ENCODE data around the gene PLEK.
"Not testable (repeated sequence)": the region's sequence is repeated elsewhere in the genome, so short reads cannot be mapped to it uniquely, and the experiment has no call there.

Gene PLEK, protein sequence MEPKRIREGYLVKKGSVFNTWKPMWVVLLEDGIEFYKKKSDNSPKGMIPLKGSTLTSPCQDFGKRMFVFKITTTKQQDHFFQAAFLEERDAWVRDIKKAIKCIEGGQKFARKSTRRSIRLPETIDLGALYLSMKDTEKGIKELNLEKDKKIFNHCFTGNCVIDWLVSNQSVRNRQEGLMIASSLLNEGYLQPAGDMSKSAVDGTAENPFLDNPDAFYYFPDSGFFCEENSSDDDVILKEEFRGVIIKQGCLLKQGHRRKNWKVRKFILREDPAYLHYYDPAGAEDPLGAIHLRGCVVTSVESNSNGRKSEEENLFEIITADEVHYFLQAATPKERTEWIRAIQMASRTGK

DNA sequence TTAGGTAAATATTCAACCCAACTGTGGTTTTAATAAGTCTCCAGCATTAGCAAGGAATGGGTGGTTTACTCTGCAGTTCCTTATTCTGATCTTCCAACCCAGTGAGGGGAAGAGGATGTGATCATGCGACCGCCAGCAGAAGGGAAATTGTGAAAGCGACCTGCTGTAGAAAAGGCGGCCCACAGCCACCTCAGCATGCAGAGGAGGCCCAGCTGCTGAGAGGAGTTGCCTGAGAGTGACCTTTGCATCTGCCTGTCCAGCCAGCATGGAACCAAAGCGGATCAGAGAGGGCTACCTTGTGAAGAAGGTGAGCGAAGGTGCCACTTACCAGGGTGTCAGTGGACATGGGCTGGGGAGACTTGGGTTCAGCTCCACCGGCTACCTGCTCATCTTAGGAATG lies at the start of gene PLEK:
PLEK (plus strand) TSS at position 196 of the 400 bp plus-strand sequence; CDS start at position 266, 70 bp downstream.
- DNase-seq, result no peak

DNA sequence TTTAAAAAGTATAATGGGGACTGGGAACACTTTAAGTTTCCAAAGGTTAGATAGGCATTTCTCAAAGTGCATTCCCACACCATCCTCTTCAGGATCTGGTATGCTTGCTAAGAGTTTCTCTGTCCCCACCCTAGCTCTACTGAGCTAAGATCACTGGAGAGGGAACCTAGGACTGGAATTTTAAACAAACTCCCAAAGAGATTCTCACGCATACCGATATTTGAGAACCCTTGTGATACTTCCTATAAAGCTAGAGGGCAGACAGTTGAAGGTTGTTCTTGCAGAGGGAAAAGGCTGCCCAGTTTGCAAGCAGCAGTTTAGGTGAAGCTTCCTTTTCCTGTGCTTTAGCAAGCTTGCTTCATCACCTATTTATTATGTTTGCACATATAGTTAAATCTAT lies 49.0 kb upstream of the PLEK start:
- no peak for DNase-seq

DNA sequence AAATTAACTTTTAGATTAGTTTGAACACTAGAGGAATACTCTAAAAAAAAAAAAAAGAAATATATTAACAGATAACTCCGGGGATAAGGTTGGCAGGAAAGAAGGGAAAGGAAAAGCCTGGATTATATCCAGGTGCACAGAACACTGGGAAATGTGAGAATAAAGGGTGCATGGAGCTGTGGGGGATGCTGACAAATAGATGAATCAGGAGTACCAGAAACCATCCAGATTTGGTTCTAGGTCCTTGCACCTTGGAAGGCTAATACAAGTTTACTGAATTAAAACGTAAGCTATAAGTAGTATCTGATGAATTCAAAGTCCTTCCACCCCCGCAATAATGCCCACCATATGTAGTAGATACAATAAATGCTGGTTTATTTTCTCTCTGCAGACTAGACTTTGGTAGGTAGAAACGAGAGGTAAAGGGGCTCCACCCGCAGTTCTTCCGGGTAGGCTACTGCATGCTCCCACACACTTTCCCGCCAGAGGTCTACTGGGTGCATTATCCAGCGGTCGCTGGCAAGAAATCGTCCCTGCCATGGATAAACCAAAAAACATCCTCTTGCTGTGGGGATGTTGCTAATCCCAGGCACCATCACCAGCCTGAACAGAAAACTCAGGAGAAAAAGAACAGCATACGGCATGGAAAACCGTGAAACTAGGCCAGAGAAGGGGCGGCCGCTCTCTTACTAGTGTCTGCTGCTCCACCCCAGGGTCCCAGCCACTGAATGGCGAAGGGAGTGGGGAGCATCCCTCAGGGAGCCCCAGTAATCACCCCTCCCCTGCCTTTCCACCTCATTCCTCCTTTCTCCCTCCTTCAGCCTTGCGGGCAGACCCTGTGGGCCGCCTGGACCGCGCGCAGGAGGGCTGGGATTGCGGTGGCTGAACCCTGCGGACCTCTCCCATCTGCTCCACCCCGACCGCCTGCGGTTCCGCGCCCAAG lies 46.8 kb upstream of the PLEK start:
- DNase-seq, result peak; percentile 45

DNA sequence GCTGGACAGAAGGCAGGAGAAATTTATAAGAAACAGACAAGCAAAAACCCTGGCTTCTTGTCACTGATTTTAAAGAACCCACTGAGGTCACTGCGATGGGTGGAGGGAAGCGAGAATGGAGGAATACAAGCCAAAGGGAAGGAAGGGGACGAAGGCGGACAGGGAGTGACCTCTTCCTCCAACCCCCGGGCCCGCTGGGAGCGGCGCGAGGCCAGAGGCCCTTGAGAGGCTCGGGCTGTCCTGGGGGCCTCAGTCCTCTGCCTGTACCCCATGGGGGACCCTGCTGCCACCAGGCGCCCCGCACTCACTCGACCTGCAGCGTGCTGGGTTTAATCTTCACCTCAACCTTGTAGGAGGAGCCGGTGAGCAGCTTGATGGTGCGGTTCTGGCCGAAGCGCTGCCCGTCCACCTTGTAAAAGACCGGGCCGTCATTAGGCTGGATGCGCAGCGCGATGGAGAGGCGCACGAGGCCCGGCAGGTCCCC lies 46.1 kb upstream of the PLEK start:
- DNase-seq, result peak; percentile 50

DNA sequence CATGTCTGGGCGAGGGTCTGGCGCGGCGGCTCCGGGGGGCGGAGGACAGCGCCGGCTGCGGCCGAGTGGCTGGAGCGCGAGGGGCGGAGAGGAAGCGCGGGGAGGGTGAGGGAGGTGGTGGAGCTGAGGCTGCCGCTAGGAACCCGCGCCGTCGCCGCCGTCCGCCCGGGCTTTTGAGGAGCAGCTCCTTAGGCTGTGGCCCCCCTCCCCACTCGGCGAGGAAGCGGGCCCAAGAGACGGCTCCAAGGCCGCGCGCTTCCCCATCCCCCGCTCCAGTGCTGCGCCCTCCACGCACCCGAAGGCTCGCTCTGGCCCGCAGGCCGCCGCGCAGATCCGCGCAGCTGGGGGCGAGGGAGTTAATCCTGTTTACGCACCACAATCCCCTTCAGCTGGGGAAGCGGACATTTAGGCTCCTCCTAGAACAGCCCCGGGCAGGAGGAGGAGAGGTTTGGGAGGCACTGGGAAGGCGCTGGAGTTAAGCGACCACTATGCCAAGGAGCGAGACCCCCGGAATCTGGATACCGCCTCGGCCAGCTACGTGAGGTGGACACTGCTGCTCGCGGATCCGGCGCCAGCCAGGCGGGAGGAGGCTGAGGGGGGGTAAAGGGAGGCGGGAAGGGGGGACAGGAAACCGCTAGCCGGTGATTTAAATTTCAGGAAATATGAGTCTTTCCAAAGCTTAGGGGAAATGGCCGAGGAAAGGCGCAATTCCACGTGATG lies 45.5 kb upstream of the PLEK start, which contains the start of gene CNRIP1:
CNRIP1 (minus strand) TSS at position 552 of the 720 bp plus-strand sequence; CDS start at position 3, 549 bp downstream.
- DNase-seq, result peak; percentile 82

DNA sequence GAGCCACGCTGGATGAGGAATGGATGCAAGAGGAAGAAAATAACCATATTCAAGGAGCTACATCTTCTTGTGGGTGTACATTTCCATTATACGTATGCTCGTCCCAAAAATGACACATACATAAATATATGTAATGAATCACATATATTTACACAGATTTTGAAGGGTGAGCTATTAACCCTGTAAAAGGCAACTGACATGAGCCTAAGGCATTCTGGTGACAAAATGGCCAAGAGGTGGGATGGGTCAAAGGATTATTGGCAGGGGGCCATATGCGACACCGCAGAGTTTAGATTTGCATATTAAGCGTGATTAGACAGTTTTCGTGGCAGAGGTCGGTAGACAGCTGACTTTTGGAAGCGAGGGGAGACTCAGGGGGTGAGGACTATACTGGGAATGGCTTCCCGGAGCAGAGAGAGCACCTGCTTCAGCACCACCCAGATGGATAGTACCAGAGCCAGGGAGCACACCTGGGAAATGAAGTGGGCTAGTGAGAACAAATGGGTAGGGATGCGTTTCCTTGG lies 44.9 kb upstream of the PLEK start:
- peak; percentile 77 for DNase-seq

DNA sequence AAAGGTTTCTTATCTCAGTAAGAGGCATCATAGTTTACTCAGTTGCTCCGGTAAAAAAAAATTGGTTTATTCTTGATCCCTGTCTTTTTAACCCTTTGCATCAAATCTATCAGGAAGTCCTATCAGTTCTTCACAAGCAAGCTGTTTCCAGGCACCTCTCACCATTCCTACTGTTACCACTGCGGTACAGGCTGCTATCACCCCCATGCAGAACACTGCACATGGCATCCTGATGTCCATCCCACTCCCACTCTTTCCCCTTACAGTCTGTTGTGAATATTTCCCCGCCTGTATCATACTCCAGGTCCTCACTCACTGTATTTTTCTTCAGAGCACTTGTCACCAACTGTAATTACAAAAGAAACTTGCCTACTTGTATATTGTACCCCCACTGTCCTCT lies 40.0 kb upstream of the PLEK start:
- DNase-seq, result no peak

DNA sequence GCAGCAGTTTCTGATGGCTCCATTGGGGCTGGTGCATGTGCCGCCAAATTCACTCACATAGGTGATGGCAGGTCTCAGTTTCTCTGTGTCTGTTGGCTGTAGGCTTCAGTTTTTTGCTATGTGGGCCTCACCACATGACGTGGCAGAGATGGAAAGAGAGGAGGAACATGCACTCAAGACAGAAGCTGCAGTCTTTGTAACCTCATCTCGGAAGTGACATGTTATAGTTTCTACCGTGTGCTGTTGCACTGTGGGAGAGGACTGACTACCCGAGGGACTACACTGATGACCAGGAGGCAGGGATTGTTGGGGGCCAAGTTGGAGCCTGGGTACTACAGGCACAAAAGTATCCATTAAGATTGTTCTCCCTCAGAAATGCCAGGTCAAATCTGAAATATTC lies 36.2 kb upstream of the PLEK start:
- DNase-seq, result no peak

DNA sequence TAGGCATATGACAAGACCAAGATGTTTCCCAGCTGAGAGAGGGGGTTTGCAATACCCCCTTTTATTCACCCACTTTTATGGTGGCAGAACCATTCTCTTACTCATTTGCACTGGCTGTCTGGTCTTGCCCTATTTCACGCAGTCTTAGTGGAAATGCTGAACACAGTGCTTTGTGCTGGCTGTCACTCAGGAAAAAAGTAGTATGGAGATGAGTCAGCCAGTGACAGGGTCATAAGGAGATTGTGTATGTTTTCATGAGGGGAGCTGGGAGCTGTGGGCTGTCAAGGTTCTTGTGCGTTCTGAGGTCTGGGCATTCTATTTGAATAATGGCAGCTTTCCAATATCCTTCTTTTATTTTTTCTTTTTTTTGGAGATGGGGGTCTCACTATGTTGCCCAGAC lies 34.4 kb upstream of the PLEK start:
- no peak for DNase-seq

DNA sequence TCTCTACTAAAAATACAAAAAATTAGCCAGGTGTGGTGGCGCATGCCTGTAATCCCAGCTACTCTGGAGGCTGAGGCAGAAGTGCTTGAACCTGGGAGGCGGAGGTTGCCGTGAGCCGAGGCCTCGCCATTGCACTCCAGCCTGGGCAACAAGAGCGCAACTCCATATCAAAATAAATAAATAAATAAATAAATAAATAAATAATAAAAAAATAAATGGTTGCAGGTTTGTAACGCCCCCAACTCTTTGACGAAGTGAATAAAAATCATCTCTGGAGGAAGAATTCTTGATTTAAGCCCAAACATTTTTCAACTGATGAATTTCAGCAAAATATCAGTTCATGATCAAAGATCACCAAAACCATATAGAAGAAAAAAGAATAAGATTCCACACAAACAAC lies 32.1 kb upstream of the PLEK start:
- no peak for DNase-seq

DNA sequence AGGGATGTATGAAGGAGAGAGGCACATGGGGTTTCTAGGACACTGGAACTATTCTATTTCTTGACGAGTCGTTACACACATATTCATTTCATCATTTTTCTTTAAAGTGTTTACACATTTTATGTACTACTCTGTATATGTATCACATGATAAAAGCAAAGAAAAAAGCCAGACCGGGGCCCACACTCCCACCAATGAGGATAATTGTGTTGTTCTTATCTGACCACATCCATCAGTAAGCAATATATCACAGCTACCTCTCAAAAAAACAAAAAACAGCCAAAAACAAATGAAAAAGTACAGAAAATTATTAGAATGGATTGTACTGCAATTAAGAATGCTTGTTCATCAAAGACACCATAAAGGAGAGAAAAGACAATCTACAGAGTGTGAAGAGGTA lies 31.2 kb upstream of the PLEK start:
- DNase-seq, result no peak

DNA sequence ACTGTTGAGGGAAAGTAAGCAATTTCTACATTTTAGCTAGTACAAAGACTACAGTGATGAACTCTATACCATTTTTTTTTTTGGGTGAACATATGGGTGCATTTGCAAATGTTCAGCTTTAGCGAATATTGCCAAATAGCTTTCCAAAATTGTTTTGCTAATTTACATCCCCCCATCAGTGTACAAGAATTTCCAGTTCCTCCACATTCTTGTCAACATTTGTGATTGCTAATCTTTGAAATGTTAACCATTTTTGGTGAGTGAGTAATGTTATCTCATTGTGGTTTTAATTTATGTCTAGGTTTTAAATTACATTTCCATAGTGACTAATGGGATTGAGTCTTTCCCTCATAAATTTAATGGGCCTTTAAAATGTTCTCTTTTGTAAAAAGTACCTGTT lies 28.9 kb upstream of the PLEK start:
- DNase-seq, result no peak

DNA sequence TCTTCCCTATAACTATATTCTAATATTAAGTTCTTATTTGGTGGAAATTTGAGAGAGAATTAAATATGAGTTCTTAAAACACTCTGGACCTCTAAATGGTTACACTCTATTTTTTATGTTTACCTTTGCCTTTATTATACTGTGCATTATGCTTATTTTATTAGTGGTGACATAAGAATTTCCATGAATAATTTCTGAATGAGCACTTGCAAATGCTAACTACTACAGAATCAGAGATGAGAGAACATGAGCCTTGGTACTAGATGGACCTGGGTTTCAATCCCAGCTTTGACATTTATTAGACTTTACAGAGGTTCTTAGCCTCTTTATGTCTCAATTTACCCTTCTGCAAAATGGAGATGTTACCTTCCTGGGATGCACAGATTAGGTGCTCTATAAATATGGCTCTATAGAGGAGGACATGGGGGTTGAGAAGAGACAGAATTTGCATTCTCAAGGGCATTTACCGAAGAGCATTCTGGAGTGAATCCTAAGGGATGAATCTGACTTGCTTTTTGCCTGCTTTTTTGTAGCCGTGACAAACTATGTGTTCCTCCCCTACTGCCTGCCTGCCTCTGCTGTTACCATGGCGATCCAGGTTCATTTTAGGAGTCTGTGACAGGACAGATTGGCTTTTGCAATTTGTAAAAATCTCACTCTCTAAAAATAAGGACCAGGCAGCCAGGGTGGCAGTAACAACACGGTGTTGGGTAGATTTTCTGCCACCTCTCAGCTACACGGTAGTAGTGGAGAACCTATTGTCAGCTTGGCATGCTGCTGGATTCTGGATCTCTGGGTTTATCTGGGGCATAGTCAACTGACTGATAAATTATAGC lies 24.6 kb upstream of the PLEK start:
- no peak for DNase-seq

DNA sequence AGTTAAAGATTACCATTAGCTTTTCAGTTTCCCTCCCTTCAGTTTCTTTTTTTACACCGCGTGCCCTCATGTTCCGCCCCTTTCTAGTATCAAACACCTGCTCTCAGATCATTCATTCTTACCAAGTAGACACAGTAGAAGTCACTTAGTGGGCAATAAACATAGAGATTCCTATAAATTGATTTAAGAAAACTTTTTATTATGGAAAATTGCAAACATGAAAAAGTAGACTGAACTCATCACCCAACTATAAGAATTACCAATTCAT lies 24.1 kb upstream of the PLEK start:
- no peak for DNase-seq

DNA sequence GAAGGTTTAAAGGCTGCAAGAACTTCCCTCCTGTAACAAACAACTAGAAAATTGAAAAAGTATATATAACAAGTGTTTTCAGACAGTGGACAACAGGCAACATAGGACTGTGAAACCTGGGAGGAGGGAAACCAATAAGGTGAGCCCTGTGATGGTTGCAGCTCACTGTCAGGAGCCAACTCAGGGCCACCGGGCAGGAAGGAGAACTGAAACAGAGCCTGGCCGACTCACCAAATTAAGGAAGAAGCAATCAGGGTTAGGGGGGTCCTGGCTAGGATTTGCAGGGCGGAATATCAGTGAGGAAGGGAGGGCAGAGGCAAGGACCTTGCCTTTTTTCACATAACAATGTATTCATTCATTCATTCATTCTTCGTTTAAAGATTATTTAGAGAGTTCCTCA lies 23.5 kb upstream of the PLEK start:
- no peak for DNase-seq

DNA sequence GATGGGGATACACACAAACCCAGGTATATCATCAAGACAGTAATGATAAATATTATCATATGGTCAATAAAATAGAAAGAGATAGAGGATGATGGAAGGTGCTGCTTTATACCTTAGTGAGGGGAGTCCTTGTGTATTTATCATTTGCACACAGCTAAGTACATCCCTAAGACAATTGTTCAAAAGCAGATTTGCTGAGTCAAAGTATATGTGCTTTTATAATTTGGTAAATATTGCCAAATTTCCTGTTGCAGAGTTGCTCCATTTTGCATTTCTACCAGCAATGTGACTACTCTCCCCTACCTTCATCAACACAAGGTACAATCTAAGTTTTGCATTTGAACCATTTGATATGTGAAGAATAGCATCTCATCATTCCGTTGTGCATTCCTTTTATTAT lies 22.6 kb upstream of the PLEK start:
- DNase-seq, result no peak

DNA sequence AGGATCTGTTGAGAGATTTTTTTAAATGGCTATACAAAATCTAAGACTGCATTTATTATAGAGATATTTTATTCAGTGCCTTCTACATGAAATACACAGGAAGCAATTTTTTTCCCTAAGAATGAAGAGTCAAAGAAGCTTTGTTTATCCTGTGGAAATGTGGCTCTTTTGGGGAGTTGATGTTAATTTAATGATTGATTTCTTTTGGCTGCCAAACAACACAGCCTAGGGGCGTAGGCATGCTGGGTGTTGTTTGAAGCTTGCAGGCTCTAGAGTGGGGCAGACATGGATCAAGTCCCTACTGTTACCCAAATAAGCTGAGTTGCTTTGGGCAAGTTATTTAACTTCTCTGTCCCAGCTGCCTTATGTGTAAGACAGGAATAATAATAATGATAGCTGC lies 21.1 kb upstream of the PLEK start:
- no peak for DNase-seq

DNA sequence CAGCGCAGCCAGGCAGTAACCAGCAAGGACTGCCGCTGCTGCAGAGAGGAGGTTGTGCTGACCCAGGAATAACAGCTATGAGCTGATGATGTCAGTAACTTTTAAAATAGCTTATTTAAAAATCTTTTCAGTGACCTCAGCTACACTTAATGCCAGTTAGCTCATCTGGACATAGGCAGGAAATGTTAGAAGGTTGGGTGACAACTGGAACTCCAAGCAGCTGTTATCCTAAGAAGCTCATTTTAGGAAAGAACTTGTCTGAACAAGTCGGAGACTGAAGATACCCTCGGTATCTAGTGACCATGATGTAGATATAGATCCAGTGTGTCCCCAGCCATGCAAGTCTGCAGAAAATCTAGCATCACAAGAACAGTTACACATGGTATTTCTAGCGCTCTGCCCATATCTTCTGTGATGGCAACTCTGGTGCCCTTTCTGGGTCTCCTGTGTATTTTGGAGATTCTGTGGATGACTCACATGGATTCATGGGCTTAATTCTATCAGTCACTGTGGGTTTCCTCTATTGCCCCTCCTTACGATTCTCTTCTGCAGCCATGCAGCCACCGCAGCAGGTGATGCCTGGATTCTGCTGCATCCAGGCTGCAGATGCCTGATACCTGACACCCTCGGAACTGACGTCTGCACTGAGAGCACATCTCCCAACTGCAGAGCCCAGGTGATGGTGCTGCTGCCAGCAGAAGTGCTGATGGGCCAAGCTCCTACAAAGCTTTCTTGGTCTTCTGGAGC lies 19.8 kb upstream of the PLEK start:
- DNase-seq, result peak; percentile 28

DNA sequence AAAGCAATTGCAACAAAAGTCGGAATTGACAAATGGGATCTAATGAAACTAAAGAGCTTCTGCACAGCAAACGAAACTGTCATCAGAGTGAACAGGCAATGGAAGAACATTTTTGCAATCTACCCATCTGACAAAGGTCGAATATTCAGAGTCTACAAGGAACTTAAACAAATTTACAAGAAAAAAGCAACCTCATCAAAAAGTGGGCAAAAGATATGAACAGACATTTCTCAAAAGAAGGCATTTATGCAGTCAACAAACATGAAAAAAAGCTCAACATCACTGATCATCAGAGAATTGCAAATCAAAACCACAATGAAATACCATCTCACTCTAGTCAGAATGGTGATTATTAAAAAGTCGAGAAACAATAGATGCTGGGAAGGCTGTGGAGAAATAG lies 16.0 kb upstream of the PLEK start:
- not testable (repeated sequence) for DNase-seq

DNA sequence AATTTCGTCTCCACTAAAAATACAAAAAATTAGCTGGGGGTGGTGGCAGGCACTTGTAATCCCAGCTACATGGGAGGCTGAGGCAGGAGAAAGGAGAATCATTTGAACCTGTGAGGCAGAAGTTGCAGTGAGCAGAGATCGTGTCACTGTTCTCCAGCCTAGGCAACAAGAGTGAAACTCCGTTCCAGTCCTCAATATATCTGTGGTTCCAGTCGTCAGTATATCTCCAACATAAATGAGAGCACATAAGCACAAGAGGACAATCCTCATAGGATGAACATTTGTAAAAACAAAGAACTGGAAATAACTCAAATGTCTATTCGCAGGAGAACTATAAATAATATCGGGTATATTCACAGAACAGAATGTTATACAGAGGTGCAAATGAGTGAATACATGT lies 13.1 kb upstream of the PLEK start:
- DNase-seq, result no peak

DNA sequence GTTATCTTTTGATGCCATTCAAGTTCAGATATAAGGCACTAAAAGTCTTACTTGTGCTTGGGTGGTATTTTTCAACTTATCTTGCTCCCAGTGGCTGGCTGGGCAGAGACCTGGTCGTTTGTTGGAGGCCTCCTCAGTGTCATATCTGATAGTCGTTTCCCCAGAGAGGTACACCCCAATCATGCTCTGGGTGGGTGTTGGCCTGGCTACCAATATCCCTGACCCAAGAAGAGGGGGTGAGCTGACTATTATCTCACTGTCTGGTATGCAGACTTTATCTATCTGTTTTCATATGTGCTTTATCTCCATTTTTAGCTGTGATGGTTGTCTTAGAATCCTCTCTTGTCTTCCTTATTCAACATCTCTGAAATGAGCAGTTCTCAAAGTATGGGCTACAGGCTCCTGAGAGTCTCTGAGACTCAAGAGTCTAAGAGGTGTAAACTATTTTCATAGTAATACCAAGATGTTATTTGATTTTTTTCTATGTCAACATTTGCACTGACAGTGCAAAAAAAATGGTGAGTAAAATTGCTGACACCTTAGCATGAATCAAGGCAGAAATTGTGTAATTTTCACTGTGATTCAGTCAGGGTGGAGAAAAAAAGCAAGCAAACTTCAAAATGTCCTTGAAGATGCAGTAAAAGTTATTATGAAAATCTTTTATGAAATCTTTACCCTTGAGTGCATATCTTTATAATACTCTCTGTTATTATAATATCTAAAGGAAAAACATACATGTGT lies 12.3 kb upstream of the PLEK start:
- DNase-seq, result no peak

Measured in NCI-H146 (cell line).